Measurements from ENCODE around the gene PDE9A. TPM values are rescaled to one million over a fixed set of nuclear protein-coding genes. Genes with fewer than 3 reads are reported as not detected.

PDE9A gene
- total RNA-seq, 1 donor from 2014 or later: 3.9 TPM

DNA sequence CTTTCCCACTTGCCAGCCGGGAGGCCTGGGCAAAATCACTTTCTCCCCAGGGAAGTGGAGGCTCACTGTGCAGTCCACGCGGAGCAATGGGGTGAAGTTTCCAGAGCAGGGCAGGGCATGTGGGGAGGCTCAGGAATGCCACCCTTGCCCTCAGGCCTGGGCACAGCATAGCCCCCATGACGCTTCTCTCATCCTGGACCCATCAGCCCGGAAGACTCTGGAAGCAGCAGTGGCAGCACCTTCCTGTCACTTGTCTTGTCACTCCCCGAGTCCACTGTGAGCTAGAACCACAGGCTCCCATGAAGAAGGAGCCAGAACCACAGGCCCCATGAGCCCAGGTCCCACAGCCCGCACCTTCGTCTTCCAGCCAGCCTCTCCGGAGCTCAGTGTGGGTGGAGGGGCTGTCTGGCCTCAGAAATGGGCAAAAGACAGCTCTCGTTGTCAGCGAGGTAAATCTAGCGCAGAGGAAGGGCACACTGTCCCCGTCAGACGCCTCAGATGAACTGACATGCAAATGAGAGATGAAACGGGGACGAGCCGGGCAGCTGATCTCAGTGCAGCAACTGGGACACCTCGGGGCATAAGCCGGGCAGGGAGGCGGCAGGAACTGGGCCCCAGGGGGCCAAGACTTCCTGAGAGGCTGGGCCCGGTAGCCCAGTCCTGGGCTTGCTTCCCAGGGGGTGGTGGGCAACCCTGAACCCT, 6.1 kb downstream of the PDE9A start:
- H3K36me3 ChIP-seq (ENCODE audit: control insufficient read depth, insufficient read depth, low read length): no peaks in the 10 kb centered on the region
- peaks cover 62% of the 10 kb centered on the region for H3K27me3 ChIP-seq (ENCODE audit: control insufficient read depth, insufficient read depth, low read length)
- no peak overlapping the region for H3K4me3 ChIP-seq (ENCODE audit: low read depth, low read length)
- no peak for DNase-seq (ENCODE audit: low read depth)
- TF ChIP-seq, protein P1, sequence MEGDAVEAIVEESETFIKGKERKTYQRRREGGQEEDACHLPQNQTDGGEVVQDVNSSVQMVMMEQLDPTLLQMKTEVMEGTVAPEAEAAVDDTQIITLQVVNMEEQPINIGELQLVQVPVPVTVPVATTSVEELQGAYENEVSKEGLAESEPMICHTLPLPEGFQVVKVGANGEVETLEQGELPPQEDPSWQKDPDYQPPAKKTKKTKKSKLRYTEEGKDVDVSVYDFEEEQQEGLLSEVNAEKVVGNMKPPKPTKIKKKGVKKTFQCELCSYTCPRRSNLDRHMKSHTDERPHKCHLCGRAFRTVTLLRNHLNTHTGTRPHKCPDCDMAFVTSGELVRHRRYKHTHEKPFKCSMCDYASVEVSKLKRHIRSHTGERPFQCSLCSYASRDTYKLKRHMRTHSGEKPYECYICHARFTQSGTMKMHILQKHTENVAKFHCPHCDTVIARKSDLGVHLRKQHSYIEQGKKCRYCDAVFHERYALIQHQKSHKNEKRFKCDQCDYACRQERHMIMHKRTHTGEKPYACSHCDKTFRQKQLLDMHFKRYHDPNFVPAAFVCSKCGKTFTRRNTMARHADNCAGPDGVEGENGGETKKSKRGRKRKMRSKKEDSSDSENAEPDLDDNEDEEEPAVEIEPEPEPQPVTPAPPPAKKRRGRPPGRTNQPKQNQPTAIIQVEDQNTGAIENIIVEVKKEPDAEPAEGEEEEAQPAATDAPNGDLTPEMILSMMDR (IDR thresholded peaks at IDR 0.05; ENCODE audit: insufficient read depth, low read length, poor library complexity, severe bottlenecking): no peak

GRCh38 chr21:42660118-42660470, 6.7 kb downstream of the PDE9A start:
- TF ChIP-seq, protein P1 (IDR thresholded peaks at IDR 0.05; ENCODE audit: insufficient read depth, low read length, poor library complexity, severe bottlenecking): no peak
- no peak overlapping the region for H3K4me3 ChIP-seq (ENCODE audit: low read depth, low read length)
- no peaks in the 10 kb centered on the region for H3K36me3 ChIP-seq (ENCODE audit: control insufficient read depth, insufficient read depth, low read length)
- H3K27me3 ChIP-seq (ENCODE audit: control insufficient read depth, insufficient read depth, low read length): peaks cover 57% of the 10 kb centered on the region
- DNase-seq (ENCODE audit: low read depth): no peak

DNA sequence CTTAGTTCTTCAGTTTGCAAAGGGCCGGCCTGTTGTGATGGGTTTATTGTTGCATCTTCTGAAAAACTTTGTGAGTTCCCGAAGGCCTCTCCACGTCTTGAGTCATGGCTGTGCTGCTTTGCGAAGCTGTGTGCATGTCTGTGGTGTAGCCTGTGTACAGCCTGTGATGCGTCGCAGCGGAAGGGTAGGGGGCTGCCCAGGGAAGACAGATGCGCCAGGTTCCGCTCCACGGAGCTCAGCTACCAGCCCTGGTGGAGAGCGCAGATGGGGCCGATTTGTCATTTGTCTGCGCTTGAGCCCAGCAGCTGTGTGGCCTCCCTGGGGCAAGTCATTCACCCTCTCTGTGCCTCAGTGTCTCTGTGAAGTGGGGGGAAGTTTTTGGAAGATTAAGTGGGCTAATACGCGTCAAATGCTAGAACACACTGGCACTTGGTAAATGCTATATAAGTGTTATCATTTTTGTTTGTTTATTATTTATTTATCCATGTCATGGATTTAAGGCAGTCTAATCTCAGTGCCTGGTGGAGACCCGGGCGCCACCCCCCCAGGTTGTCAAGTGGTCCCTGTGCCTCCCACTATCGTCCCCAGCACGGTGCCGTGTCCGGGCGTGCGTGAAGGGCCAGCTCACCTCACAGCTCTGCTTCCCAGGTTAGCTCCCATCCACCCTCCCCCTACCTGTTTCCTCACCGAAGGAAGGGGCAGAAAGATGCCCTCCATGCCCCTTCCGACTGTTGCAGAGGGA, 8.4 kb downstream of the PDE9A start:
- peaks cover 43% of the 10 kb centered on the region for H3K27me3 ChIP-seq (ENCODE audit: control insufficient read depth, insufficient read depth, low read length)
- H3K36me3 ChIP-seq (ENCODE audit: control insufficient read depth, insufficient read depth, low read length): no peaks in the 10 kb centered on the region
- H3K4me3 ChIP-seq (ENCODE audit: low read depth, low read length): no peak overlapping the region
- TF ChIP-seq, protein P1 (IDR thresholded peaks at IDR 0.05; ENCODE audit: insufficient read depth, low read length, poor library complexity, severe bottlenecking): no peak
- no peak for DNase-seq (ENCODE audit: low read depth)

- peaks cover 38% of the 10 kb centered on the region for H3K27me3 ChIP-seq (ENCODE audit: control insufficient read depth, insufficient read depth, low read length)
- no peak overlapping the region for H3K4me3 ChIP-seq (ENCODE audit: low read depth, low read length)
- no peak for DNase-seq (ENCODE audit: low read depth)
- H3K36me3 ChIP-seq (ENCODE audit: control insufficient read depth, insufficient read depth, low read length): no peaks in the 10 kb centered on the region
- TF ChIP-seq, protein P1 (IDR thresholded peaks at IDR 0.05; ENCODE audit: insufficient read depth, low read length, poor library complexity, severe bottlenecking): no peak
These were observed 9.2 kb downstream of the PDE9A start for GRCh38 chr21:42662430-42663199.

DNA sequence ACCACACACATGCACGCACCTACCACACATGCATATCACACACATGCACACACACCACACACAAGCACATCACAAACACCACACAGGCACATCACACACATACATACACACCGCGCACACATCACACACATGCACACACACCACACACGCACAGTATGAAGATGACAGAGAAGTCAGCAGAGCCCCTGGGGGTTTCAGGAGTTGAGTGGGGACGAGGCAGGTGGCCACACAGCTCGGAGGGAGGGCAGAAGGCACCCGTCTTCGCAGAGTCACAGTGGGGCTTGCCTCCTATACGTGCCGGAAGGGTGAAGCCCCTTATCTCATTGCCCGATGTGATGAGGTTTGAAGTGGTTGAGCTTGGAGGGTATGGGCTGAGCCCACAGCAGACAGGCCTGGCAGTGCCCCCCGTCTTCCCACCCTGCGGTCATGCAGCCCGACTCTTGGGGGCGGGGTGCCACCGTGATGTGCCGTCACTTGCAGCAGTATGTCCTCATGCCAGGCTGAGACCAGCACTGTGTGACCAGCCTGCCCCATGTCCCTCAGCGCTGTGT, 9.9 kb downstream of the PDE9A start:
- Histone ChIP-seq H3K4me3 (ENCODE audit: low read depth, low read length) (no peak overlapping the region), H3K27me3 (ENCODE audit: control insufficient read depth, insufficient read depth, low read length) (peaks cover 38% of the 10 kb centered on the region), H3K36me3 (ENCODE audit: control insufficient read depth, insufficient read depth, low read length) (no peaks in the 10 kb centered on the region)
- TF ChIP-seq, protein P1 (IDR thresholded peaks at IDR 0.05; ENCODE audit: insufficient read depth, low read length, poor library complexity, severe bottlenecking): no peak
- no peak for DNase-seq (ENCODE audit: low read depth)

All from kidney epithelial cell (primary cell).